Endothelial cell of umbilical vein (primary cell): ENCODE results near the gene CECR2. TPM values are rescaled to one million over a fixed set of nuclear protein-coding genes. Genes with fewer than 3 reads are reported as not detected.
"Not testable (repeated sequence)": the region's sequence is repeated elsewhere in the genome, so short reads cannot be mapped to it uniquely, and the experiment has no call there.

Experiments used
- BruUV-seq: library from RNA; stranded (reverse); fragments of 400-500 nt; replicated peaks from 2 replicates; lab custom pipeline; 2021; lab: Mats Ljungman, UMichigan
- CTCF ChIA-PET: fragments of 300-600, 350-600 bp; sonication (Branson Sonifier 250); formaldehyde crosslinking; loops from one replicate; lab custom pipeline; 2021; ENCODE audit warnings: antibody characterized with exemption, inconsistent platforms; lab: Charles Lee
- POLR2A ChIA-PET: fragments of 300-600, 350-600 bp; sonication (Branson Sonifier 250); formaldehyde crosslinking; loops from one replicate; lab custom pipeline; 2021; ENCODE audit warnings: antibody characterized with exemption, inconsistent platforms; lab: Charles Lee
- DNase-seq: peaks from one replicate; pipeline ENCODE4 v3.0.0-alpha.2; 2011; ENCODE audit warnings: low read depth, low spot score
- FAIRE-seq: peaks from 2 replicates; lab custom pipeline; 2011; peaks lifted over from hg19 to GRCh38; lab: Jason Lieb, UNC
- H2AFZ ChIP-seq: 2 replicates; pipeline ENCODE4 v1.6.0; 2012; ENCODE audit warnings: low read depth, low read length, control low read depth, inconsistent platforms
- H3K27ac ChIP-seq: 2 replicates; pipeline ENCODE4 v1.5.1; 2011; ENCODE audit warnings: low read depth, mild to moderate bottlenecking, control low read depth, low read length, moderate library complexity; ENCODE audit not compliant: insufficient read depth
- H3K27me3 ChIP-seq, 2 experiments: 2 replicates each; pipeline versions ENCODE4 v1.6.0 to v1.6.1; 2011; ENCODE audit warnings: low read length in 2 of 2, mixed read lengths in 1 of 2; ENCODE audit not compliant: control insufficient read depth in 2 of 2, insufficient read depth in 2 of 2
- H3K36me3 ChIP-seq, 2 experiments: 2 replicates in 1 of 2; 3 replicates in 1 of 2; pipeline ENCODE4 v1.5.1; 2011; ENCODE audit warnings: low read length in 2 of 2, mild to moderate bottlenecking in 1 of 2, moderate library complexity in 1 of 2; ENCODE audit not compliant: control insufficient read depth in 2 of 2, insufficient read depth in 2 of 2; ENCODE audit errors: extremely low read depth in 1 of 2
- H3K4me1 ChIP-seq: 3 replicates; pipeline ENCODE4 v1.5.1; 2011; ENCODE audit warnings: mild to moderate bottlenecking, low read length; ENCODE audit not compliant: control insufficient read depth, insufficient read depth; ENCODE audit errors: extremely low read depth
- H3K4me2 ChIP-seq: 2 replicates; pipeline ENCODE4 v1.6.1; 2011; ENCODE audit warnings: low read length, control low read depth, mixed read lengths; ENCODE audit not compliant: insufficient read depth
- H3K4me3 ChIP-seq, 3 experiments: fragments of 200-600 bp in 1 of 3; sonication (generic), shearing (Covaris generic) in 1 of 3; replicated peaks in 1 of 3; 2 replicates each; pipeline ENCODE4 v1.5.1; 2011 to 2016; ENCODE audit warnings: control low read depth in 3 of 3, low read length in 3 of 3, mild to moderate bottlenecking in 2 of 3, inconsistent platforms in 1 of 3, low read depth in 1 of 3, moderate library complexity in 1 of 3; ENCODE audit not compliant: insufficient read depth in 1 of 3
- H3K79me2 ChIP-seq: 2 replicates; pipeline ENCODE4 v1.6.0; 2012; ENCODE audit warnings: low read length, inconsistent platforms; ENCODE audit not compliant: control insufficient read depth, insufficient read depth
- H3K9ac ChIP-seq: replicated peaks from 2 replicates; pipeline ENCODE3; 2011; ENCODE audit warnings: low read length, control low read depth; ENCODE audit not compliant: insufficient read depth; ENCODE audit errors: extremely low read depth
- H3K9me1 ChIP-seq: replicated peaks from 3 replicates; pipeline ENCODE4 v1.6.0; 2011; ENCODE audit warnings: mild to moderate bottlenecking, low read length; ENCODE audit not compliant: control insufficient read depth, insufficient read depth; ENCODE audit errors: extremely low read depth
- H3K9me3 ChIP-seq: replicated peaks from 2 replicates; pipeline ENCODE4 v1.5.1; 2012; ENCODE audit warnings: low read length, inconsistent platforms; ENCODE audit not compliant: control insufficient read depth, insufficient read depth
- H4K20me1 ChIP-seq: replicated peaks from 2 replicates; pipeline ENCODE3; 2011; ENCODE audit warnings: mild to moderate bottlenecking, low read length; ENCODE audit not compliant: control insufficient read depth, insufficient read depth; ENCODE audit errors: extremely low read depth
- CTCF ChIP-seq, 2 donors: IDR thresholded peaks; 1 replicate in 1 of 2; 2 replicates in 1 of 2; pipeline ENCODE4 v1.5.1; 2011; ENCODE audit warnings: low read length in 2 of 2, mild to moderate bottlenecking in 2 of 2, moderate library complexity in 2 of 2, control low read depth in 1 of 2, inconsistent platforms in 1 of 2, low read depth in 1 of 2; ENCODE audit not compliant: insufficient read depth in 1 of 2; ENCODE audit errors: extremely low read depth in 1 of 2
- EZH2 ChIP-seq: IDR thresholded peaks from 2 replicates; pipeline ENCODE4 v1.6.1; 2012; ENCODE audit warnings: borderline replicate concordance, low read depth, mild to moderate bottlenecking, moderate library complexity, low read length, inconsistent platforms; ENCODE audit not compliant: severe bottlenecking
- JUN ChIP-seq: IDR thresholded peaks from 2 replicates; pipeline ENCODE4 v1.6.1; 2011; ENCODE audit warnings: borderline replicate concordance, low read depth; ENCODE audit not compliant: insufficient read length, insufficient read depth
- MAX ChIP-seq: IDR thresholded peaks from 2 replicates; pipeline ENCODE4 v1.6.1; 2011; ENCODE audit not compliant: insufficient read depth, insufficient read length
- MYC ChIP-seq: IDR thresholded peaks from one replicate; pipeline ENCODE4 v1.6.1; 2011; ENCODE audit warnings: mild to moderate bottlenecking, low read depth, low read length
- POLR2A ChIP-seq: IDR thresholded peaks from 2 replicates; pipeline ENCODE4 v1.6.1; 2012; ENCODE audit warnings: low read depth, mild to moderate bottlenecking, control low read depth, low read length
- POLR2AphosphoS5 ChIP-seq: IDR thresholded peaks from 2 replicates; pipeline ENCODE4 v1.6.1; 2012; ENCODE audit warnings: low read depth, mild to moderate bottlenecking, control low read depth, low read length, moderate library complexity; ENCODE audit not compliant: insufficient read depth
- dilution Hi-C: fragments of 300-500 bp; cut with MboI; formaldehyde crosslinking; loops from one replicate; pipeline ENCODE4 v1.15.0; 2019; ENCODE audit warnings: low sequenced_read_pairs; ENCODE audit not compliant: extremely low pct_ligation_motif_present
- intact Hi-C: fragments of 100-400 bp; cut with micrococcal nuclease; formaldehyde crosslinking; loops from one replicate; pipeline ENCODE4 v1.10.0; 2022
- polyA plus RNA-seq, 4 experiments: library from polyadenylated mRNA; depleted of rRNA in 3 of 4; stranded (reverse) in 3 of 4; unstranded in 1 of 4; fragments of >200 nt; gene quantifications; 2 replicates each; pipeline versions ENCODE4 v1.2.1 to v1.2.3, GENCODE V29; 2011 to 2012; ENCODE audit warnings: missing spikeins in 1 of 4
- total RNA-seq: library from RNA; stranded (reverse); gene quantifications from 2 replicates; pipeline ENCODE4 v1.2.3, GENCODE V29; 2021

Gene CECR2
- total and polyA plus RNA-seq, 2 donors (not counting 3 experiments of a cell fraction or from before 2014, with no cell fraction given) = 0.01 TPM; not detected in 1

DNA sequence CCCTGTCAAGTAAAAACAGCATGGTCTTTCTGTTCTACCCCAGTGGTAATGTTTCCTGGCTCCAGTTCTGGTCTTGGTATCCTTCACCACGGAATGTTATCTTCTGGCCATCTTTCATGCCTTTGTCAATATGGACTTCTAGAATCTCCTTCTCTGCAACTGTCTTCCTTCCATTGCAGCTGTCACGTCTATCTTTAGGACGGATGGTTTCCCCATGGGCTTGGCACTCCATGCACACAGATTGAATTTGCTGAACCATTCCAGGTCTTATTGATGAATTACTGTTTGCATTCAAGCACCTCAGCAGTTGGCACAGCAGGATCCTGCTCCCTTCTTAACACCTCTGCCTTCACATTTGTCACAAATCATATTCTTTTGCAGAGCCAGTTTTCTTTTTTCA is 149.1 kb downstream of the CECR2 start:
- dilution Hi-C loops = no loop called here
- peaks cover 0 to 3% of the 10 kb centered on the region in 2 experiments for H3K27me3 ChIP-seq

DNA sequence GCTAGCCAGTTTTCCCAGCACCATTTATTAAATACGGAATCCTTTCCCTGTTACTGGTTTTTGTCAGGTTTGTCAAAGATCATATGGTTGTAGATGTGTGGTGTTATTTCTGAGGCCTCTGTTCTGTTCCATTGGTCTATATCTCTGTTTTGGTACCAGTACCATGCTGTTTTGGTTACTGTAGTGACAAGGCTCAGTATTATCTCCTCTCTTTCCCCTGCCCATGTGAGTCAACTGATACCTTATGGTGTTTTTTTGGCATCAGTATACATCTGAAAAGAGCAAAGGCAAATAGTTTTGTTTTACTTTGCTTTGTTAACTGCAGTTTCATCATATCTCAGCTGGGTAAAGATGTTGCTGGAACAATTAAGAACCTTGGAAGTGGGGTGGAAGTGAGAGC is 152.7 kb downstream of the CECR2 start:
- H3K79me2 ChIP-seq, DNase-seq, H3K4me2 ChIP-seq, H3K4me3 ChIP-seq, dilution Hi-C loops, CTCF ChIA-PET, H3K27me3 ChIP-seq, intact Hi-C loops, FAIRE-seq, POLR2A ChIA-PET, H3K9me1 ChIP-seq, H3K27ac ChIP-seq, H4K20me1 ChIP-seq, H3K36me3 ChIP-seq, H3K4me1 ChIP-seq, H3K9me3 ChIP-seq, H3K9ac ChIP-seq, H2AFZ ChIP-seq, BruUV-seq: not testable (repeated sequence)

More for the DNA sequence above, 149.1 kb downstream of the CECR2 start:
- no peak overlapping the region for H3K9ac ChIP-seq
- H2AFZ ChIP-seq = no peak overlapping the region
- no peak overlapping the region for H3K4me3 ChIP-seq
- BruUV-seq = no TSS peak
- POLR2A ChIA-PET = no interaction called here
- no peaks in the 10 kb centered on the region for H3K36me3 ChIP-seq
- no peak overlapping the region for H3K27ac ChIP-seq
- intact Hi-C loops = no loop called here
- H3K79me2 ChIP-seq = no peaks in the 10 kb centered on the region
- no peak for TF ChIP-seq EZH2
- no peak for TF ChIP-seq MAX
- TF ChIP-seq POLR2AphosphoS5 = no peak
- TF ChIP-seq POLR2A = no peak
- TF ChIP-seq MYC = no peak
- TF ChIP-seq JUN = no peak
- no peak for TF ChIP-seq CTCF (IDR thresholded peaks at IDR 0.05; ENCODE audit: extremely low read depth in 1 of 2, insufficient read depth in 1 of 2, low read depth in 1 of 2, low read length in 2 of 2)
- FAIRE-seq (no peak), DNase-seq (no peak)
- CTCF ChIA-PET = no interaction called here
- H3K4me1 ChIP-seq = no peaks in the 10 kb centered on the region
- H3K9me3 ChIP-seq = no peaks in the 10 kb centered on the region
- no peaks in the 10 kb centered on the region for H4K20me1 ChIP-seq
- no peaks in the 10 kb centered on the region for H3K9me1 ChIP-seq
- H3K4me2 ChIP-seq = no peak overlapping the region
